ENCODE measurements around the gene FAHD2A.
"Not testable (repeated sequence)": the region's sequence is repeated elsewhere in the genome, so short reads cannot be mapped to it uniquely, and the experiment has no call there.

FAHD2A gene

DNA sequence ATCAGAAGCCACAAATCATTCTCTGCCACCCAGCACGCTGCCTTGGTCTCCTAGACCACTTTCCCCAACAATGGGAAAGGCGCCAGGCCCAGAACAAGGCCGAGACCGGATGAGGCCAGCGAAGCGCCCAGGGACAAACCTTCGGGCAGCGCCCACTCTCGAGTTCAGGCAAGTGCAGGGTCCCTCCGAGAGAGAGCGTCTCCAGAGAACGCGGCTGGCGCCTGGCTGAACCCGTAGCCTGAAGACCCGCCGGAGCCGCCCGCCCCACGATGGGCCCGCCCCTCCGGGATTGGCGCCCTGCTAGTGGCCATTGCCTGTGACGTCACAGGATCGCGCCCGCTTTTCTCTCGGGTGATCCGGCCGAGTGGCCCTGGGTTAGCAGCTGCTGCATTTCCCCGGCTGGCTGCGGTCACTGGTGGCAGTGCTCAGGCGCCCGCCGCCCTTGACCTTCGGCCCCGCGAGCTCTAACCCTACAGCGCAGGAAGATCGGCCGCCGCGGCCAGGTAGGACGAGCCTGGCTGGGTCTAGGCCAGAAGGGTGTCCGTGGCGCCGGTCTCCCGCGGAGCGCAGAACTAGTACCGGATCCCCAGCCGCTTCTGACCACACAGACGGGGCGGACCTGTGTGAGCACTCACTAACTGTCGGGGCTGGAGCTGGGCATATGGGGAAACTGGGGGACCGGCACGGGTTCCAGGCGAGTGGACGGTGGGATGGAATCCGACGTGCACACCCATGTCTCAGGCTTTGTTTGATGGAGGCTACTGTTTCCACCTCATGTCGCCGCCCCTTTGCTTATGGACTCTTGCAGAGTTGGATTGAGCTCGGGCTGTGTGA, at the start of gene FAHD2A:
FAHD2A (plus strand) TSS at position 339 of the 834 bp plus-strand sequence. CDS start 2,851 bp downstream, outside the sequence.
- peak; percentile 97 for DNase-seq

DNA sequence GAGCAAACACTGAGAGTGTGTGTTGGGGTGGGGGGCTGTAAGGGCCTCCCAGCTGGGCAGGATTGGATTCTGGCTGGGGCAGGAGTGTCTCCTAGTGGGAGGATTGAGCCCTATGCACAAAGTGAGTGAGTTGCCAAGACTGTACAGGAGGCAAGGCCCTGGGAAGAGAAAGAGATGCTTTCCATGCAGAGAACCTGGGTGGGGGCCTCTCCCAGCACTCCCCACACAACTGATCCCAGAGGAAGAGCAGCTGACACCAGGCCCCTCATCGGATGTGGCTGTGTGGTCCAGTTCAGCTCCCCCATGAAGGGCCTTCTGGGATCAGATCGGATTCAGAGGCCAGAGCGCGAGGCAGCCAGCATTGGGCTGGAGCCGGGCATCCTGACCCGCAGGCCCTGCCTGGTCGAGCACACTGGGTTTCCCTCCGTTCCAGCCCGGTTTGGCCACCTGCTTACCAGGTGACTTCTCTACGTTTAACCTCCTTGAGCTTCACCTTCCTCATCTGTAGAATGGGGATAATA, 49.4 kb upstream of the FAHD2A start:
- peak; percentile 9 for DNase-seq

DNA sequence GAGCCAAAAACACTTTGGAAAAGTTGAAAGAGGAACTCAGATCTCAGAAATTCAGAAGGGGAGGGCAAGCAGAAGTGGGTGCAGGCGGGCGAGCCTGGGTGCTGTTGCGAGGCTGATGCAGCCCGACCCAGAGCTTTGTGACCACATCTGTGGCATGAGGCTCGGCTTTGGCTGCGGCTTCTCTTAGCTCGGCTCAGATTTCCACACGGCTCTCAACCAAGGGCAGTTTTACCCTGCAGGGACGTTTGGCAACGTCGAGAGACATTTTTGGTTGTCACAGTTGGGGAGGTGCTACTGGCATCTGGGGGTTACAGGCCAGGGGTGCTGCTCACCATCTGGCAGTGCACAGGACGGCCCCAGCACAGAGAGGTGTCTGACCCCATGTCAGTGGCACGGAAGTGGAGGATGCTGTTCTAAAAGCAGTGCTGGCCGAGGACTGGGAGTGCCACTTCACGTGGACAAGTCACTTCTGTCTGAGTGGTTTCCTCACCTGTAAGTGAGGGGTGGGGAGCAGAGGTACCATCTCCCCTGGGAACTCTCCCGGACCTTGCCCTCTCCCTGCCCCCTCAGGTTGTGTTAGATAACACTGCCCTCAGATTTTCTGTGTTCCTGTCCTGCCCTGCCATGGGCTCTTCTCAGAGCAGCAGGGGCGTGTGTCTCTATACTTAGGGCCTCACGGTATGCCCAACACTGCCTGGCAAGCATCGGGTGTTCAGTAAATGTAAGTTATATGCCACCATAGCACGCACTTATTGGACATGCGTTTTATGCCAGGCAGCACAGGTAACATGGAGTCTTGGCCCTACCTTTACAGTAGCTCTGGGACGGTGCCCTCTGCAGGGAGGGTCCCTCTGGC, 48.7 kb upstream of the FAHD2A start:
- peak; percentile 34 for DNase-seq

DNA sequence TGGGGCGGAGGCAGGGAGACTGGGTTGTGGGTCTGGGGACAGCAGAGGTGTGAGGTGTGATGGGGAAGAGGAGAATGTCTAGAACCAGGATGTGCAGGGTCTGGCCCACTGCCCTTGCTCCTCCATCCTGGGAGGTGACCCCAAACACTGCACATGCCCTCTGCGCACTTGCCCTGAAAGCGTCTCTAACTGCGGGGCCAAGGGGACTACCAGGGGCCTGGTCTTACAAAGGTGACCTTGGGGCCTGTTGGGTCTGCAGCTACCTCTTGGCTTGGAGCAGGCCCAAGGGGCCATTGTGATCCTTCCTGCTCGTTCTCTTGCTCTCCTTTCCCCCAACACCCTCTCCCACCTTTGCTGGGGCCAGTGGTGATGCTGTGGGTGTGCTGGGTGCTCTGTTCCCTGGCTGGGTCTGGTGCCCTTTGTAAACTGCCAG, 48.0 kb upstream of the FAHD2A start:
- DNase-seq, result peak; percentile 32

GRCh38 chr2:95354925-95355324, 47.6 kb upstream of the FAHD2A start:
- peak; percentile 32 for DNase-seq

DNA sequence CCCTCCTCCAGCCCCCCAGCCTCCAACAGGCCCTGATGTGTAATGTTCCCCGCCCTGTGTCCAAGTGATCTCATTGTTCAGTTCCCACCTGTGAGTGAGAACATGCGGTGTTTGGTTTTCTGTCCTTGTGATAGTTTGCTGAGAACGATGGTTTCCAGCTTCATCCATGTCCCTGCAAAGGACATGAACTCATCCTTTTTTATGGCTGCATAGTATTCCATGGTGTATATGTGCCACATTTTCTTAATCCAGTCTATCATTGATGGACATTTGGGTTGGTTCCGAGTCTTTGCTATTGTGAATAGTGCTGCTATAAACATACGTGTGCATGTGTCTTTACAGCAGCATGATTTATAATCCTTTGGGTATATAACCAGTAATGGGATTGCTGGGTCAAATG, 47.0 kb upstream of the FAHD2A start:
- DNase-seq, result not testable (repeated sequence)

DNA sequence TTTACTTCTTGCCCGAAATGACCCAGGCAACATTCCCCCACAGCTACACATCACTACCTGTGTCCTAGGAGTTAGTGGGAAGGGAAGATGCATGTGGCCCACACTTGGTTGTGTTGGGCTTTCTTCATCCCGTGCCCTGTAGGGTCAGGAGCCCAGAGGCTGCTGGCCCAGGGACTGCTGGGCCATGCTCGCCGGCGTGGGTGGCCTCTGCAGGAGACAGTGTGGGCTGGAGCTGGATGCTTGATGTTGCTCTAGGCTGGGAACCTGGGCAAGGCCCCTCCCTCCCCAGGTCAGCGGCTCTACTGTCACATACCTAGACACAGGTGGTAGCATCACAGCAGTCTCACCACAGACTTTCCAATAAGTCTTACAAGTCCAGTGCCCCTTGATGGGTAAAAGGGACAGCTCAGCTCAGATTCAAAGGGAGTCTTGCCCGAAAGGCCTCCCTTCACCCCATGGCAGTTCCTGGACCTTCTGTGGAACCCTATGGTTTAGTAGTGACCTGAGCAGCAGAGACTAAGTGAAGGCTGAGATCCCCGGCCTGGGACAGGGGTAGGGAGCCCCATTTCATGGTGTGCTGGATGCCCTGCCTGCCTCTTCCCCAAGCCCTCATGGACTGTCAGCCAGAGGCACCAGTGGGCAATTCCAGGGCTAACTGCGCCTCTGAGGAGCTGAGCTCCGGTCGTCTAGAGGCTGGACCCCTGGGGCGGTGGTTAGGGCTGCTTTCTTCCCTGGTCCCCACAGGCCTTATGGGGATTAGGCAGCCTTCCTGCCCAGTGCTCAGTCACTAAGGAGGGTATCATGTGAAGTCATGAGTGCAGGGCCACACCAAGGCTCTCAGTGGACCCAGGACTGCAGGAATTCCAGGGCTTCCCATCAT, 45.4 kb upstream of the FAHD2A start:
- peak; percentile 35 for DNase-seq

GRCh38 chr2:95357717-95358280, 44.7 kb upstream of the FAHD2A start:
- peak; percentile 13 for DNase-seq

GRCh38 chr2:95359031-95359430, 43.5 kb upstream of the FAHD2A start:
- DNase-seq, result no peak

- DNase-seq, result peak; percentile 25
Measured at GRCh38 chr2:95359501-95359930, 43.0 kb upstream of the FAHD2A start.

DNA sequence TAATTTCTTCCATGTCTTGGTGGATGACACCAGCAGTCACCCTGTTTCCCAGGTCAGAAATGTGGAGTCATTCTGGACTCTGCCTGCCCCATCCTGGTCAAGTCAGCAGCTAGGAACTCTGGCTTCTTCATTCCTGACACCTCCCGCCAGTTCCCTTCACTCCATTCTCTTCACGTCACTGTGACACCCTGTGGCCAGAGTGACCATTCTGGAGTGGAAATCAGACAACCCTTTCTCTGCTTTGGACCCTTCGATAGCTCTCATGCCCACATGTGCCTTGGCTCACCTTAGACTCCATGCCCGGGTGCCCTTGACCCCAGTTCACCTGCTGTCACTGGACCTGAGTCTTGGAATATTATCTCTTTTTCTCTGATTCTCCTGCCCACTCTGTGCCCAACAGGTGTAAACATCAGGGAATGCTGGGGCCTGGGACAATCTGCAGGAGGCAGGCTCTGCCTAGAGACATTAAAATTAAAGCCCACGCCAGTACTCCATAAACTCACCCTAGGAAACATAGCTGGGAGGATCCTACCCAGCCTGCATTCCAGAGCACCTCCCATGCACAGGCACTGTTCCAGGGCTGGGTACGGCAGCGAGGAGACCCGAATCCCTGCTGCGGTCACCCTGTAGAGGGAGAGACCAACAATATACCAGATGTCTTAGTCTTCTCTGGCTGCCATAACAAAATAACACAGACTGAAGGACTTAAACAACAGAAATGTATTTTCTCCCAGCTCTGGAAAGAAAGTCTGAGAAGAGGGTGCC, 41.1 kb upstream of the FAHD2A start:
- DNase-seq, result peak; percentile 30

GRCh38 chr2:95362486-95362885, 40.0 kb upstream of the FAHD2A start:
- DNase-seq, result peak; percentile 2

GRCh38 chr2:95366514-95366913, 36.0 kb upstream of the FAHD2A start:
- DNase-seq, result no peak

GRCh38 chr2:95372216-95372829, 30.2 kb upstream of the FAHD2A start:
- DNase-seq, result no peak

DNA sequence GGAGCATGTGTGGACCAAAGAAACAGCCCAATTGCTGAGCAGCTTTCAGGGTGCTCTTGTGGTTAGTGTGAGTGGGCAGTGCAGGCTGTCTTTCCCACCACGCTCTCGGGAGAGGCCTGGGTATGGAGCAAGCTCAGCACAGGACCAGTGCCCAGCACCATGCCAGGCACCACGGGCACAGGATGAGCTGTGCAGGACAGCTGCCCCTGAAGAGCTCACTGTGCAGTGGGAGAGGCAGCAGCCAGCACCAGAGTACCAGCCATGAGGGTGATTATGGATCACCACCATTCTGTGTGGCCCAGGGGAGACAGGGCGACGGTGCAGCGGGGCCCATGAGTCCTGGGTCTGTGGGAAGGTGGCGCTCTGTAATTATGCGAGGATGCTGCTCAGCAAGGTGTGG, 29.7 kb upstream of the FAHD2A start:
- DNase-seq, result no peak

DNA sequence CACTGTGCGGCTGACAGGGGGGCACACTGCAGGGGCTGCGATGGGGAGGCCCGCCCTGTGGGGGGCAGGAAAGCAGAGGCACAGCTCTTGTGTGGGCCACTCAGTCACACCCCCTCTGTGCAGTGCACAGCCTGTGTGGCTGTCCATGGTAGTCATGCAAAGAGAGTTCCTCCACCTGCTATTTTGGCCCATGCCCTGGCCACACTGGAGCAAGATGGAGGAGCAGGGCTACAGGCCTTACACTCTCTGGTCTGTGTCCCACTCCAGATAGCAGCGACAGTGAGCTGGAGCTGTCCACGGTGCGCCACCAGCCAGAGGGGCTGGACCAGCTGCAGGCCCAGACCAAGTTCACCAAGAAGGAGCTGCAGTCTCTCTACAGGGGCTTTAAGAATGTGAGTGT, 28.5 kb upstream of the FAHD2A start:
- no peak for DNase-seq

DNA sequence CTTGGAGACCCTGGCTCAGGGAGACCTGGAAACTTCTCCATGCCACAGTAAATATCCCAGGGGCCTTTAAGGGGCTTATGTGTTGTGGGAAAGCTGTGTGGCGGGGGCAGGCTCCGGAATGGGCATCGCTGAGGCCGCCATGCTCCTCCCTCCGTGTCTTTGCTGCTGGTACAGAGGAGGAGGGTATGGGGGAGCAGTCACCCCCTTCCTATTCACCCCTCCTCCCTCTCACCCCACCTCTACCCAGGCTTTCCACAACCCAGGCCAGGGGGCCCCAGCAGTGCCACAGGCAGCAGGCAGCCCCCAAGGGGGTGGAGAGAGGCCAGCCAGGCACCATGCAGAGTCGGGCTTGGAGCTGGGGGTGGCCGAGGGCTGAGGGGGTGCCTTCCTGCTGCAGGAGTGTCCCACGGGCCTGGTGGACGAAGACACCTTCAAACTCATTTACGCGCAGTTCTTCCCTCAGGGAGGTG, 28.0 kb upstream of the FAHD2A start:
- peak; percentile 25 for DNase-seq

DNA sequence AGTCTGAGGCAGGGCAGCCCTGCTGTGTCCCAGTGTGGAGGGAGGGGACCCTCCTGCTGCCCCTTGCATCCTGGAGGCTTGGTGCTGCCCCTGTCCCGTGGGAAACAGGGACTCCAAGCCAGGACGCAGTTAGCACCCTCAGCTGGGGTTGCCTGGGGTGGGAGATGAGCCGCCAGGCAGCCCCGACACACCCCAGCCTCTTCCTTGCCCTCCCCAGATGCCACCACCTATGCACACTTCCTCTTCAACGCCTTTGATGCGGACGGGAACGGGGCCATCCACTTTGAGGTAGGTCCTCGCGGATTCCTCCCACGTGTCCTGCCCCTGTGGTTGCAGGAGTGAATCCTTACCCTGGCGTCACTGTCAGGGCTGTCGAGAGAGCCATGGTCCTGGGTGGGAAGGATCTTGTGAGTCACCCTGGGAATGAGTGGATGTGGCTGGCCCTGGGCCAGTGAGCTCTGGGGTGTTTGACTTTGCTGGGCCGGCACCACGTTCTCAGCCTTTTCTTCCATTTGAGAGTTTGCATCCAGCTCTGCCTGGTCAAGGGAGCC, 27.5 kb upstream of the FAHD2A start:
- DNase-seq, result no peak

DNA sequence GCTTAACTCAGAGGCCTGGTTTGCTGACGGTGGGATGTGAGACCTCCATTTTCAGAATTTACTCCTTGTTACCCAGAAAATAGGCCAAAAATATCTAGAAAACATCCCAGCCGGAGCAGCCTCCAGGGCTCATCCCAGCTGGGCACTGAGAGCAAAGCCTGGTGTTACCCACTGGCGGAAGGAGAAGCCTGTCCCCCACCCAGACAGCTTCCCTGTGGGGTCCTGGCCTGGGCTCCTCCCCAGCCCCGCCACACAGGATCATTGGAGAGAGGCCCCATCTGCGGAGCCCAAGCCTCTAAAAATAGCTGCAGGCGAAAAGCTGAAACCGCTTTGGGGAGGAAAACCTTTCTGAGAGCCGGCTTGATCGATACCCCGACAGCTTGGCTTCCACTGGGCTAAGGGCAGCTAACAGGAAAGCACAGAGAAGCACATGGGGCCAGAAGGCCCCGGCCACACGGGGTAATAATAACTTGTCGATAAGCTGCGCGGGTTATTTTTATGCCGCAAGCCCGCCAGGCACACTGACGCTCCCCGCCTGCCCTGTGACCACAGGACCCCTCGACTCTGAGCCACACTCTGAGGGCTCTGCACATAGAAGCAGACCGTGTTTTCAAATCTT, 26.9 kb upstream of the FAHD2A start:
- no peak for DNase-seq

All from right forelimb (tissue), 1 donor.